A549 (cell line): ENCODE measurements around the gene PIK3C3.

ENCODE experiments used
- HDAC2 ChIP-seq: fragments of 200-600 bp; sonication (generic); IDR thresholded peaks from 2 replicates; pipeline ENCODE4 v1.6.1; 2016
- KDM5A ChIP-seq: fragments of 200-600 bp; sonication (generic); IDR thresholded peaks from 2 replicates; pipeline ENCODE4 v1.6.1; 2016; ENCODE audit warnings: antibody characterized with exemption, mild to moderate bottlenecking
- MYC ChIP-seq: IDR thresholded peaks from 2 replicates; pipeline ENCODE4 v1.6.1; 2012; ENCODE audit warnings: mild to moderate bottlenecking, inconsistent platforms, low read length, improper control_type of control experiment, borderline replicate concordance
- RAD21 ChIP-seq, 2 experiments: fragments of >200 bp in 1 of 2; sonication (Bioruptor Twin) in 1 of 2; formaldehyde crosslinking in 1 of 2; IDR thresholded peaks in 1 of 2; conservative IDR thresholded peaks in 1 of 2; 2 replicates in 1 of 2; 3 replicates in 1 of 2; pipeline ENCODE4 v1.6.1; 2012 to 2018; ENCODE audit warnings: inconsistent platforms in 1 of 2
- RFX5 ChIP-seq: fragments of 450-650 bp; IDR thresholded peaks from 2 replicates; pipeline ENCODE4 v1.7.1; 2014; ENCODE audit warnings: antibody characterized with exemption, mild to moderate bottlenecking, moderate library complexity
- ZSCAN20 ChIP-seq: fragments of 250-450 bp; sonication (Bioruptor Pico); IDR thresholded peaks from 2 replicates; pipeline ENCODE4 v1.8.0; 2022; ENCODE audit warnings: mild to moderate bottlenecking, moderate library complexity
- TF ChIP-seq, protein P1 (sequence below): fragments of >200 bp; sonication (Bioruptor Twin); formaldehyde crosslinking; IDR thresholded peaks from 3 replicates; pipeline ENCODE4 v1.5.1; 2016

DNA sequence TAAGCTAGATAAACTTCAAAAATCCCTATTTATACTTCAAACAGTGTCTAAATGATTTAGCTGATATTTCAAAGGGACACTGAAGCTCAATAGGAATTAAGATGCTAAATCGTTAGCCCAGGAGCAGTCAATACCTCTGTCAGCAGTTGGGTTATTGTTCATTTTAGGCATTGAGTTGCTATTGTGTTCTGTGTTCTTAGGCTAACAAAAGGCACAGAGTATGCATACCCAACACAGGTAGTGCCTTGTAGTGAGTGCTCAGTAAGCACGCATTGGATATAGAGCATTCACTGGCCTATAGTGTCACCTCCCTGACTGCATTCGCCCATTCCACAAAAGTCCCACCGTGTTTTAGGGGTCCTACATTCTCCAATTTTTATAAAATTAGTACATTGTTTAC lies 152.3 kb downstream of the PIK3C3 start:
- TF ChIP-seq MYC (no peak), KDM5A (no peak), ZSCAN20 (CRISPR knock-in tag) (no peak), HDAC2 (no peak), RFX5 (no peak), RAD21 (conservative IDR thresholded peaks at IDR 0.05 in 1 of 2, IDR thresholded peaks at IDR 0.05 in 1 of 2) (no peak)
- TF ChIP-seq, protein P1, sequence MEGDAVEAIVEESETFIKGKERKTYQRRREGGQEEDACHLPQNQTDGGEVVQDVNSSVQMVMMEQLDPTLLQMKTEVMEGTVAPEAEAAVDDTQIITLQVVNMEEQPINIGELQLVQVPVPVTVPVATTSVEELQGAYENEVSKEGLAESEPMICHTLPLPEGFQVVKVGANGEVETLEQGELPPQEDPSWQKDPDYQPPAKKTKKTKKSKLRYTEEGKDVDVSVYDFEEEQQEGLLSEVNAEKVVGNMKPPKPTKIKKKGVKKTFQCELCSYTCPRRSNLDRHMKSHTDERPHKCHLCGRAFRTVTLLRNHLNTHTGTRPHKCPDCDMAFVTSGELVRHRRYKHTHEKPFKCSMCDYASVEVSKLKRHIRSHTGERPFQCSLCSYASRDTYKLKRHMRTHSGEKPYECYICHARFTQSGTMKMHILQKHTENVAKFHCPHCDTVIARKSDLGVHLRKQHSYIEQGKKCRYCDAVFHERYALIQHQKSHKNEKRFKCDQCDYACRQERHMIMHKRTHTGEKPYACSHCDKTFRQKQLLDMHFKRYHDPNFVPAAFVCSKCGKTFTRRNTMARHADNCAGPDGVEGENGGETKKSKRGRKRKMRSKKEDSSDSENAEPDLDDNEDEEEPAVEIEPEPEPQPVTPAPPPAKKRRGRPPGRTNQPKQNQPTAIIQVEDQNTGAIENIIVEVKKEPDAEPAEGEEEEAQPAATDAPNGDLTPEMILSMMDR, result no peak
